Measurements from ENCODE around the gene RNF180. TPM values are rescaled to one million over a fixed set of nuclear protein-coding genes. Genes with fewer than 3 reads are reported as not detected.

RNF180 gene
- total RNA-seq, 1 experiment from 2014 or later, result 7.8 TPM

DNA sequence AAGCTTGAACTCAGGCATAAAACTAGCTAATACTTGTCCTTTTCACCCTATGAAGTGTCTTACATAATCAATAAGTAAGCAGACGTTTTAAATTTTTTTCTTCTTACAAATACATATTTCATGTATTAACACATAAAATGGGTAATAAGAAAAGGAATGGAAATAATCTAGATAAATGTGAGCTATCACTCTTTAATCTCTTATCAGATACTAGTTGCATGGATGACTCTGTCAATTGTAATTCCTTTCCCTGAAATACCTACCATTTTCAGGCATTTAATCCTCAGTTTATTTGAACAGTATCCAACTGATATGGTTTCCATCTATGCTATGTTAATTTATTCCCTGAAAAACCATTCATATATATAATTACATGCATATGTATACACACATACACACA is 174.1 kb downstream of the RNF180 start:
- Histone ChIP-seq H3K36me3 (ENCODE audit: control insufficient read depth, insufficient read depth, low read length) (no peaks in the 10 kb centered on the region), H3K27me3 (ENCODE audit: control insufficient read depth, insufficient read depth, low read length) (no peaks in the 10 kb centered on the region), H3K27ac (ENCODE audit: low read length) (no peak overlapping the region), H3K4me1 (ENCODE audit: control insufficient read depth, insufficient read depth, low read length) (no peaks in the 10 kb centered on the region), H3K9me3 (ENCODE audit: control insufficient read depth, insufficient read depth, low read depth, low read length) (no peaks in the 10 kb centered on the region; the same call in 1 of the 2 replicates), H3K4me3 (ENCODE audit: low read depth in 2 of 2, low read length in 2 of 2) (no peak overlapping the region)
- intact Hi-C loops (cut with micrococcal nuclease; ENCODE audit: unreplicated experiment), result no loop called here
- POLR2A ChIA-PET, result no interaction called here
- BruUV-seq (replicated peaks), result no TSS peak
- TF ChIP-seq POLR2AphosphoS5 (IDR thresholded peaks at IDR 0.05; ENCODE audit: low read depth, low read length), result no peak
- no peak for TF ChIP-seq TCF7L2 (IDR thresholded peaks at IDR 0.05; ENCODE audit: low read depth, low read length)
- TF ChIP-seq, protein P1, sequence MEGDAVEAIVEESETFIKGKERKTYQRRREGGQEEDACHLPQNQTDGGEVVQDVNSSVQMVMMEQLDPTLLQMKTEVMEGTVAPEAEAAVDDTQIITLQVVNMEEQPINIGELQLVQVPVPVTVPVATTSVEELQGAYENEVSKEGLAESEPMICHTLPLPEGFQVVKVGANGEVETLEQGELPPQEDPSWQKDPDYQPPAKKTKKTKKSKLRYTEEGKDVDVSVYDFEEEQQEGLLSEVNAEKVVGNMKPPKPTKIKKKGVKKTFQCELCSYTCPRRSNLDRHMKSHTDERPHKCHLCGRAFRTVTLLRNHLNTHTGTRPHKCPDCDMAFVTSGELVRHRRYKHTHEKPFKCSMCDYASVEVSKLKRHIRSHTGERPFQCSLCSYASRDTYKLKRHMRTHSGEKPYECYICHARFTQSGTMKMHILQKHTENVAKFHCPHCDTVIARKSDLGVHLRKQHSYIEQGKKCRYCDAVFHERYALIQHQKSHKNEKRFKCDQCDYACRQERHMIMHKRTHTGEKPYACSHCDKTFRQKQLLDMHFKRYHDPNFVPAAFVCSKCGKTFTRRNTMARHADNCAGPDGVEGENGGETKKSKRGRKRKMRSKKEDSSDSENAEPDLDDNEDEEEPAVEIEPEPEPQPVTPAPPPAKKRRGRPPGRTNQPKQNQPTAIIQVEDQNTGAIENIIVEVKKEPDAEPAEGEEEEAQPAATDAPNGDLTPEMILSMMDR (IDR thresholded peaks at IDR 0.05), result no peak
- TF ChIP-seq, protein P2, sequence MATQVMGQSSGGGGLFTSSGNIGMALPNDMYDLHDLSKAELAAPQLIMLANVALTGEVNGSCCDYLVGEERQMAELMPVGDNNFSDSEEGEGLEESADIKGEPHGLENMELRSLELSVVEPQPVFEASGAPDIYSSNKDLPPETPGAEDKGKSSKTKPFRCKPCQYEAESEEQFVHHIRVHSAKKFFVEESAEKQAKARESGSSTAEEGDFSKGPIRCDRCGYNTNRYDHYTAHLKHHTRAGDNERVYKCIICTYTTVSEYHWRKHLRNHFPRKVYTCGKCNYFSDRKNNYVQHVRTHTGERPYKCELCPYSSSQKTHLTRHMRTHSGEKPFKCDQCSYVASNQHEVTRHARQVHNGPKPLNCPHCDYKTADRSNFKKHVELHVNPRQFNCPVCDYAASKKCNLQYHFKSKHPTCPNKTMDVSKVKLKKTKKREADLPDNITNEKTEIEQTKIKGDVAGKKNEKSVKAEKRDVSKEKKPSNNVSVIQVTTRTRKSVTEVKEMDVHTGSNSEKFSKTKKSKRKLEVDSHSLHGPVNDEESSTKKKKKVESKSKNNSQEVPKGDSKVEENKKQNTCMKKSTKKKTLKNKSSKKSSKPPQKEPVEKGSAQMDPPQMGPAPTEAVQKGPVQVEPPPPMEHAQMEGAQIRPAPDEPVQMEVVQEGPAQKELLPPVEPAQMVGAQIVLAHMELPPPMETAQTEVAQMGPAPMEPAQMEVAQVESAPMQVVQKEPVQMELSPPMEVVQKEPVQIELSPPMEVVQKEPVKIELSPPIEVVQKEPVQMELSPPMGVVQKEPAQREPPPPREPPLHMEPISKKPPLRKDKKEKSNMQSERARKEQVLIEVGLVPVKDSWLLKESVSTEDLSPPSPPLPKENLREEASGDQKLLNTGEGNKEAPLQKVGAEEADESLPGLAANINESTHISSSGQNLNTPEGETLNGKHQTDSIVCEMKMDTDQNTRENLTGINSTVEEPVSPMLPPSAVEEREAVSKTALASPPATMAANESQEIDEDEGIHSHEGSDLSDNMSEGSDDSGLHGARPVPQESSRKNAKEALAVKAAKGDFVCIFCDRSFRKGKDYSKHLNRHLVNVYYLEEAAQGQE (IDR thresholded peaks at IDR 0.05; ENCODE audit: insufficient read depth in 1 of 2, low read depth in 2 of 2, low read length in 1 of 2), result no peak
- no peak for TF ChIP-seq SIN3A (IDR thresholded peaks at IDR 0.05; ENCODE audit: borderline replicate concordance, insufficient read depth, low read depth, low read length)
- no peak for ATAC-seq
- CTCF ChIA-PET, result no interaction called here
- DNase-seq (ENCODE audit: low read depth, low spot score), result no peak
- in situ Hi-C loops (cut with HindIII; ENCODE audit: low pct_unique_long_range_greater_than_20kb, low sequenced_read_pairs), result no loop called here

DNA sequence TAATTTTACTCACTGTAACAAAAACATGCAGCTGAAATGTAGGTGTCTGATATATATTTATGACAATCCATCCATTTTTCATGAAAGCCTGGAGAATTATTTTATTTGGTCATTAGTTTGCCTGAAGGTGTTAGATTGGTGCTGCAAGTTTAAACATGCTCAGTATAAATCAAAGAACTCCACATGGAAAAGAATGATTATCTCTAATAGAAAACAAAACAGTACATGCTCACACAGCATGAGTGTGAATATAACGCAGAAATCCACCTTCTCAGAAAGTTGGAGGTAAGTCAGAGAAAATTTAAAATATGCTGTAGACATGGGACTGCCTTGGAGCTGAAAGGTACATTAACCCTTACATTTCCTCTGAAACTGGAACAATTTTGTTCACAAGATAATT is 174.7 kb downstream of the RNF180 start:
- CTCF ChIA-PET, result no interaction called here
- Histone ChIP-seq H3K4me1 (ENCODE audit: control insufficient read depth, insufficient read depth, low read length) (no peaks in the 10 kb centered on the region), H3K27me3 (ENCODE audit: control insufficient read depth, insufficient read depth, low read length) (no peaks in the 10 kb centered on the region), H3K36me3 (ENCODE audit: control insufficient read depth, insufficient read depth, low read length) (no peaks in the 10 kb centered on the region), H3K9me3 (ENCODE audit: control insufficient read depth, insufficient read depth, low read depth, low read length) (no peaks in the 10 kb centered on the region; the same call in 1 of the 2 replicates), H3K4me3 (ENCODE audit: low read depth in 2 of 2, low read length in 2 of 2) (no peak overlapping the region), H3K27ac (ENCODE audit: low read length) (no peak overlapping the region)
- TF ChIP-seq, protein P2 (IDR thresholded peaks at IDR 0.05; ENCODE audit: insufficient read depth in 1 of 2, low read depth in 2 of 2, low read length in 1 of 2), result no peak
- TF ChIP-seq, protein P1 (IDR thresholded peaks at IDR 0.05), result no peak
- no peak for TF ChIP-seq TCF7L2 (IDR thresholded peaks at IDR 0.05; ENCODE audit: low read depth, low read length)
- no peak for TF ChIP-seq POLR2AphosphoS5 (IDR thresholded peaks at IDR 0.05; ENCODE audit: low read depth, low read length)
- no peak for TF ChIP-seq SIN3A (IDR thresholded peaks at IDR 0.05; ENCODE audit: borderline replicate concordance, insufficient read depth, low read depth, low read length)
- intact Hi-C loops (cut with micrococcal nuclease; ENCODE audit: unreplicated experiment) (no loop called here), in situ Hi-C loops (cut with HindIII; ENCODE audit: low pct_unique_long_range_greater_than_20kb, low sequenced_read_pairs) (no loop called here)
- DNase-seq (ENCODE audit: low read depth, low spot score) (no peak), ATAC-seq (no peak)
- POLR2A ChIA-PET, result no interaction called here
- BruUV-seq (replicated peaks), result no TSS peak

Data from Panc1 (cell line).